HG03025 (cell line): ENCODE data around the gene AIMP1.
"Not testable (repeated sequence)": the region's sequence is repeated elsewhere in the genome, so short reads cannot be mapped to it uniquely, and the experiment has no call there.

Experiments used
- ATAC-seq: cut with Tn5 transposase; IDR thresholded peaks from one replicate; pipeline ENCODE4 v1.9.1; 2021; ENCODE audit warnings: mild to moderate bottlenecking, moderate library complexity; ENCODE audit not compliant: unreplicated experiment, low FRiP score

The AIMP1 gene

DNA sequence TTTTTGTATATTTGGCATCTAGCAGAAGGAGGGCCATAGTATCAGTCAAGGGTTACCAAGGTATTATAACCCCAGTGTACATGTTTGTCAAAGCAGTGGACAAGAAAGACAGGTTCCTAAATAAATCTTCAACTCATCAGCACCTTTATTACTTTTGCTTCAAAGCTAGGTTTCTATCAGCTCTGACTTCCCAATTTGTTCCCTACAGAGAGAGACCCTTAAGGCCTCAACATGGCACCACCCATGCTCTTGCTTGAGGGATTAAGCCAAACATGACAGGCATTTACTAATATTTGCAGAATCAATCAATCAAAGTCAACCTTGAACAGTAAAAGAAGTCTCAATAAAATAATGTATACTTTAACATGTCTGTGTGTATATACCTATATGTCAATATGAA is 9.8 kb upstream of the AIMP1 start:
- no peak for ATAC-seq

DNA sequence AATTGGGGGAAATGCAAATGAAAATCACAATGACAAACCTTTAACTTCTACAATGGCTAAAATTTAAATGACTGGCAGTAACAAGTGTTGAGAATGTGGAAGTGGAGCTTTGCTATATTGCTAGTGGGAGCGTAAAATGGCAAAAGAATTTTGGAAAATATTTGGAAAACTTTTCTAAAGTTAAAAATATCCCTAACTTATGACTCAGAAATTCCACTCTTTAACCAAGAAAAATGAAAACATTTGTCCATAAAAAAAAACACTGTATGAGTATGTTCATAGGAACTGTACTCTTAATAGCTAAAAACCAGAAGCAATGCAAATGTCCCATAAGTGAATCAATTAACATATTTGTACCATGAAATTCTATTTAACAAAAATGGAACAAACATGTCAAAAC is 4.0 kb upstream of the AIMP1 start:
- ATAC-seq = no peak

- no peak for ATAC-seq
Measured at GRCh38 chr4:106312997-106313522, 3.3 kb upstream of the AIMP1 start.

DNA sequence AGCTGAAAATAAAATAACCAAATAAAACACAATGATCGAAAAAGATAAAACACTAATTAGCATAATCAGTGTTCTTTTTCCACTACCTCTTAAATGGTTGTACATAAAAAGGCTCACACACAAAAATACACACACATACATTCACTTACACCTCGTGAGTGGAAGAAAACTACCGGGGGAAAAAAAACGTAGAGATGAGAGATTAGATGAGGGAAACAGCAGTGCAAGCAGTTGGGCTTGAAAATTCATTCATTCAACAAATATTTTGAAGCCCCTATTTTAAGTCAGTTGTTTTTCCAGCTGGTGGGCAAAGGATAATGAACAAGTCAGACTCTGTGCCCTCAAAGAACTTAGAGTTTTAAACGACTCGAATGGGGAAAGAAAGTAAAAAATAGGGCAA is 1.4 kb upstream of the AIMP1 start:
- no peak for ATAC-seq

GRCh38 chr4:106315476-106315967 is 828 bp upstream of the AIMP1 start:
- ATAC-seq = peak; percentile 23

DNA sequence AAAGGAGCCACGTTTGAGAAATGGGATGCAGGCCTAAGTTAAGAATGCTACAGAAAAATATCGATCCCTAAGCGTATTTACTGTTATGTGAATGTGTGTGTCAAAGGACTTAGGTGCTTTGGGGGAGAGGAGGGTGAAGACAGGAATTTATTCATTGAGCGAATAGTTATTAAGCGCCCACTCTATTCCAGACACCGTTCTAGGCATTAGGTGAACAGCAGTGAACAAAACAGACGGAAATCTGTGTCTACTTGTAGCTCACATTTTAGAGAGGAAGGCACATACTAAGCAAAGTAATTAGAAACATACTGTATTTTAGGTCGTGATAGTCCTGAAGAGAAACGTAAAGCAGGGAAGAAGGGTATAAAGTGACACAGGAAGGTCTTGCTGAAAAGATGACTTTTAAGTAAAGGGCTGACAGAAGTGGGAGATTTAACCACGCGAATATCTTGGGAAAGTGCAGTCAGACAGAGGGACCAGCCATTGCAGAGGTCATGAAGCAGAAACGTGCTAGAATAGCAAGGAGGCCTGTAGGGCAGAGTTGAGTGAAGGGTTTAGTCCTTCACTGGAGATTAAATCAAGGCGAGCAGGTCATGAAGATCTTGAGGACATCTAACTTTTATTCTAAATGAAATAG is 541 bp downstream of the AIMP1 start:
- ATAC-seq = no peak

DNA sequence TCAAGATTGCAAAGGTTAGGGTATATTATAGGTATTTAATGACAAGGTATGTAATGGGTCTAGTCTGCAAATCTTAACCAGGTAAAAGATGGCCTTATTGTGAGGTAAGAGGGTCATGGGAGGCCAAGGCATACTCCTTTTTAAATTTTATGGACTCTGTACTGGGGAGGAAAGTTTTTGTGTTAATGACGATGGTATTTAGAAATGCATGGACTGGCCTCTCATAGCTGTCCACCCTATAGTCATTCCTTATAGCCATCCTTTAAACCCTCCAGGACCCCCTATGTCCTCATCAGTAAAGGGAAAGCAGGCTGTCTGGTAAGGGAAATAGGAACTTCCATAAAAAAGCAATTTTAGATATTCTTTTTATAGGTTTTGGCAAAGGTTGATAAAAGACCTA is 1.5 kb downstream of the AIMP1 start:
- no peak for ATAC-seq

DNA sequence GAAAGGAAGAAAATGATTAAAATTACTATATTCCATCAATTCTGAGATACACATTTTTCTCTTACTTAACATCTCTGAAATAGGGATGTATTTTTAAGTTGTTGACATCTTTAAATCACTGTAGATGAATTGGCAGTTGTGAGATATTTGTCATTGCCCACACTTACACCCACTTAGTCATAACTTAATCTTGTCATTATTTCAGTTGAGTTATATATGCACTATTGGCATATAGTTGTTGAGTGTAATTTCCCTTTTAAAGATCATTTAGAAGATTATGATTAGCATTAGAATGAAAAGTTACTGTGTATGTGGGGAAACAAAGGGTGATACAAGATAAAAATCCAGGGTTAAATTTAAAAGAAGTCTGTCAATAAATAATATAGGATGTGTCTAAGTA is 2.2 kb downstream of the AIMP1 start:
- no peak for ATAC-seq

- no peak for ATAC-seq
Measured at GRCh38 chr4:106320235-106320634, 3.9 kb downstream of the AIMP1 start.

GRCh38 chr4:106321168-106321567 is 4.8 kb downstream of the AIMP1 start:
- not testable (repeated sequence) for ATAC-seq

- not testable (repeated sequence) for ATAC-seq
Measured at GRCh38 chr4:106321814-106322213, 5.5 kb downstream of the AIMP1 start.

DNA sequence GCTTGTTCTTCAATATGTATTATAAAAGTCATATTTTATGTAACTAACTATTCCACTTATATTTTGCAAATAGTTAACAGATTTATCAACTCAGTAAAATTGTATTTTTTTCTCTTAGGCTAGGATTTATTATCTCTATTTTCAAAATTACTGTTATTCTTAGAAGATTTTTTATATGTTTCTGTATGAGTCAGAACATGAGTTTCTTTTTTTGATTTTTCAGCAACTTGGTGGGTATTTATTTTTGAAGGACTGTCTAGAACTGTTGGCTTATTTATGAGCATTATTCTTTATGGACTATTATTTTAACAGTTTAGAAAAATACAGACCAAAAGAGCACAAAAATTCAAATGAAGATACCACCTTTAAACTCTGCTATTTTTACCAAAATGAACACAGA is 6.8 kb downstream of the AIMP1 start:
- no peak for ATAC-seq

GRCh38 chr4:106325800-106326199 is 9.4 kb downstream of the AIMP1 start:
- no peak for ATAC-seq

GRCh38 chr4:106329041-106329618 is 12.8 kb downstream of the AIMP1 start:
- peak; percentile 73 for ATAC-seq

- no peak for ATAC-seq
Measured at GRCh38 chr4:106333186-106333585, 16.8 kb downstream of the AIMP1 start.

GRCh38 chr4:106334741-106335470 is 18.6 kb downstream of the AIMP1 start:
- no peak for ATAC-seq

DNA sequence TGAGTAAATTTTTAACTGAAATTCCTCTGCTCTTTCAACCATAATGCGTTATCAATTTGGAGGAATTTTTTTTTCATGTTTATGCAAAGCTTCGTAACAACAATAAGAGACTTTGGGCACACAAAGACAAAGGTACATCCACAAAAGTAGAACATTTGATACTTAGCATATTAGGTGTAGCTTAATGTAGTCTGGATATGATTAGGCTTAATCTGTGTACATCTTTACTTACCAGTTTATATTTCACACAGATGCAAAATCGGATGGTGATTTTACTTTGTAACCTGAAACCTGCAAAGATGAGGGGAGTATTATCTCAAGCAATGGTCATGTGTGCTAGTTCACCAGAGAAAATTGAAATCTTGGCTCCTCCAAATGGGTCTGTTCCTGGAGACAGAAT is 20.3 kb downstream of the AIMP1 start:
- no peak for ATAC-seq

DNA sequence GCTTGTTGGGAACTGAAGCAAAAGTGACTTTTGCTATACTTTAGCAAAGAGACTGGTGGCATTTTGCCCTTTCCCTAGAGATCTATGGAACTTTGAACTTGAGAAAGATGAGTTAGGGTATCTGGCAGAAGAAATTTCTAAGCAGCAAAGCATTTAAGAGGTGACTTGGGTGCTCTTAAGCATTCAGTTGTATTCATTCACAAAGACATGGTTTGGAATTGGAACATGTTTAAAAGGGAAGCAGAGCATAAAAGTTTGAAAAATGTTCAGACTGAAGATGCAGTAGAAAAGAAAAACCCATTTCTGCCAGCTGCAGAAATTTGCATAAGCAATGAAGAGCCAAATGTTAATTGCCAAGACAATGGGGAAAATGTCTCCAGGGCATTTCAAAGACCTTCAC is 21.6 kb downstream of the AIMP1 start:
- no peak for ATAC-seq

DNA sequence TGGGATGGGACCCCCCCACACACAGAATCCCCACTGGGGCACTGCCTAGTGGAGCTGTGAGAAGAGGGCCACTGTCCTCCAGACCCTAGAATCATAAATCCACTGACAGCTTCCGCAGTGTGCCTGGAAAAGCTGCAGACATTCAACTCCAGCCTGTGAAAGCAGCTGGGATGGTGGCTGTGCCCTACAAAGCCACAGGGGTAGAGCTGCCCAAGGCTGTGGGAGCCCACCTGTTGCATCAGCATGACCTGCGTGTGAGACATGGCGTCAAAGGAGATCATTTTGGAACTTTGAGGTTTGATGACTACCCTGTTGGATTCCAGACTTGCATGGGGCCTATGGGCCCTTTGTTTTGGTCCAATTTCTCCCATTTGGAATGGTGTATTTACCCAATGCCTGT is 22.3 kb downstream of the AIMP1 start:
- no peak for ATAC-seq

GRCh38 chr4:106339431-106339830 is 23.1 kb downstream of the AIMP1 start:
- no peak for ATAC-seq

GRCh38 chr4:106340774-106341173 is 24.4 kb downstream of the AIMP1 start:
- no peak for ATAC-seq
